ENCODE data around the gene CNBD2. TPM values are rescaled to one million over a fixed set of nuclear protein-coding genes. Genes with fewer than 3 reads are reported as not detected.

The CNBD2 gene
- total RNA-seq, 1 experiment from 2014 or later: 3.8 TPM

DNA sequence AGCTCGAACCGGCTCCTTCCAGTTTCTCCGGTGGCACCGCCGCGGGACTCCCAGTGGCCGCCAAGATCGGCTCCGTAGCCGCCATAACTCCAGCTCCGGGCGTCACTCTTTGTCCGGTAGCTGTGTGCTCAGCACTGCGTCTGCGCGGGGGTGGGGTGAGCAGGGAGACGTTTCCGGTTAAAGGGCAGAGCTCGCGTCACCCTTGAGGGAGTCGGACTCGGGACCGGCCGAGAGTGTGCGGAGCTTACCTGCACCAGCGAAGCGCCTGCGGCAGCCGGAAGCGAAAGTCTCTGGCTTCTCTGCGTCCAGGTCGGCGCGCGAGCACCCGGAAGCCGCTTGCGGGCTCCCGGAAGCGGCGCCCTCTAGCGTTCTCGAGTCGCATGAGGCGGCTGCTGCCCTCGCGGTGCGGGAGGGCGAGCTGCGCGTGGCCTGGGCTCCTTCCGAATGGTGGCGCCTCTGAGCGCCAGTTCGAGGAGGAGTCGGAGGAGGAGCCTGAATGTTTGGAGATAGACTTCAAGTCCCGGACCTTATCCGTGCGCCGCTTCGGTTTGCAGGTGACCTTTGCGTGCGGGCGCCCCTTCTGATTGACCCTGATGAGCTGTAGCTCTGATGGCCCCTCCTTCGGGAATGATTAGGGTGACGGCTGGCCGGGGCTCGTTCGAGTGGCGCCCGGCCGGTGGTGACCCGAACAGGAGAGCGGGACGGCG is 14.0 kb upstream of the CNBD2 start, which contains the start of gene SCAND1 (continued):
- TF ChIP-seq AR (CRISPR knock-in tag; IDR thresholded peaks at IDR 0.05): no peak
- TF ChIP-seq STAT6 (CRISPR knock-in tag; conservative IDR thresholded peaks at IDR 0.05; ENCODE audit: low read depth): 0 out of 2 replicates have a peak, but pooled peaks have one; percentile 66
- TF ChIP-seq FOXP1 (CRISPR knock-in tag; IDR thresholded peaks at IDR 0.05; ENCODE audit: borderline replicate concordance): peak; percentile 95
- TF ChIP-seq SP1 (CRISPR knock-in tag; conservative IDR thresholded peaks at IDR 0.05): peak; percentile 80
- TF ChIP-seq ZBTB21 (CRISPR knock-in tag; IDR thresholded peaks at IDR 0.05; ENCODE audit: borderline replicate concordance): 0 out of 2 replicates have a peak, but pooled peaks have one; percentile 64
- TF ChIP-seq MYBL2 (CRISPR knock-in tag; IDR thresholded peaks at IDR 0.05): peak; percentile 63
- TF ChIP-seq USF1 (CRISPR knock-in tag; IDR thresholded peaks at IDR 0.05): peak; percentile 37
- TF ChIP-seq, protein P1, sequence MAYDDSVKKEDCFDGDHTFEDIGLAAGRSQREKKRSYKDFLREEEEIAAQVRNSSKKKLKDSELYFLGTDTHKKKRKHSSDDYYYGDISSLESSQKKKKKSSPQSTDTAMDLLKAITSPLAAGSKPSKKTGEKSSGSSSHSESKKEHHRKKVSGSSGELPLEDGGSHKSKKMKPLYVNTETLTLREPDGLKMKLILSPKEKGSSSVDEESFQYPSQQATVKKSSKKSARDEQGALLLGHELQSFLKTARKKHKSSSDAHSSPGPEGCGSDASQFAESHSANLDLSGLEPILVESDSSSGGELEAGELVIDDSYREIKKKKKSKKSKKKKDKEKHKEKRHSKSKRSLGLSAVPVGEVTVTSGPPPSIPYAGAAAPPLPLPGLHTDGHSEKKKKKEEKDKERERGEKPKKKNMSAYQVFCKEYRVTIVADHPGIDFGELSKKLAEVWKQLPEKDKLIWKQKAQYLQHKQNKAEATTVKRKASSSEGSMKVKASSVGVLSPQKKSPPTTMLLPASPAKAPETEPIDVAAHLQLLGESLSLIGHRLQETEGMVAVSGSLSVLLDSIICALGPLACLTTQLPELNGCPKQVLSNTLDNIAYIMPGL (CRISPR knock-in tag; IDR thresholded peaks at IDR 0.05): peak; percentile 99
- TF ChIP-seq ZNF219 (CRISPR knock-in tag; IDR thresholded peaks at IDR 0.05; ENCODE audit: borderline replicate concordance): 0 out of 2 replicates have a peak, but pooled peaks have one; percentile 42
- no peak; the same call in 1 of the 2 replicates for TF ChIP-seq TCF7 (CRISPR knock-in tag; IDR thresholded peaks at IDR 0.05; ENCODE audit: low read depth)
- TF ChIP-seq, protein P2, sequence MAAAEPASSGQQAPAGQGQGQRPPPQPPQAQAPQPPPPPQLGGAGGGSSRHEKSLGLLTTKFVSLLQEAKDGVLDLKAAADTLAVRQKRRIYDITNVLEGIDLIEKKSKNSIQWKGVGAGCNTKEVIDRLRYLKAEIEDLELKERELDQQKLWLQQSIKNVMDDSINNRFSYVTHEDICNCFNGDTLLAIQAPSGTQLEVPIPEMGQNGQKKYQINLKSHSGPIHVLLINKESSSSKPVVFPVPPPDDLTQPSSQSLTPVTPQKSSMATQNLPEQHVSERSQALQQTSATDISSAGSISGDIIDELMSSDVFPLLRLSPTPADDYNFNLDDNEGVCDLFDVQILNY (CRISPR knock-in tag; IDR thresholded peaks at IDR 0.05): peak; percentile 32; the same call in 1 of the 2 replicates
- TF ChIP-seq, protein P3, sequence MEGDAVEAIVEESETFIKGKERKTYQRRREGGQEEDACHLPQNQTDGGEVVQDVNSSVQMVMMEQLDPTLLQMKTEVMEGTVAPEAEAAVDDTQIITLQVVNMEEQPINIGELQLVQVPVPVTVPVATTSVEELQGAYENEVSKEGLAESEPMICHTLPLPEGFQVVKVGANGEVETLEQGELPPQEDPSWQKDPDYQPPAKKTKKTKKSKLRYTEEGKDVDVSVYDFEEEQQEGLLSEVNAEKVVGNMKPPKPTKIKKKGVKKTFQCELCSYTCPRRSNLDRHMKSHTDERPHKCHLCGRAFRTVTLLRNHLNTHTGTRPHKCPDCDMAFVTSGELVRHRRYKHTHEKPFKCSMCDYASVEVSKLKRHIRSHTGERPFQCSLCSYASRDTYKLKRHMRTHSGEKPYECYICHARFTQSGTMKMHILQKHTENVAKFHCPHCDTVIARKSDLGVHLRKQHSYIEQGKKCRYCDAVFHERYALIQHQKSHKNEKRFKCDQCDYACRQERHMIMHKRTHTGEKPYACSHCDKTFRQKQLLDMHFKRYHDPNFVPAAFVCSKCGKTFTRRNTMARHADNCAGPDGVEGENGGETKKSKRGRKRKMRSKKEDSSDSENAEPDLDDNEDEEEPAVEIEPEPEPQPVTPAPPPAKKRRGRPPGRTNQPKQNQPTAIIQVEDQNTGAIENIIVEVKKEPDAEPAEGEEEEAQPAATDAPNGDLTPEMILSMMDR (IDR thresholded peaks at IDR 0.05): peak; percentile 45
- TF ChIP-seq FOXK1 (CRISPR knock-in tag; IDR thresholded peaks at IDR 0.05): peak; percentile 87
- TF ChIP-seq, protein P4, sequence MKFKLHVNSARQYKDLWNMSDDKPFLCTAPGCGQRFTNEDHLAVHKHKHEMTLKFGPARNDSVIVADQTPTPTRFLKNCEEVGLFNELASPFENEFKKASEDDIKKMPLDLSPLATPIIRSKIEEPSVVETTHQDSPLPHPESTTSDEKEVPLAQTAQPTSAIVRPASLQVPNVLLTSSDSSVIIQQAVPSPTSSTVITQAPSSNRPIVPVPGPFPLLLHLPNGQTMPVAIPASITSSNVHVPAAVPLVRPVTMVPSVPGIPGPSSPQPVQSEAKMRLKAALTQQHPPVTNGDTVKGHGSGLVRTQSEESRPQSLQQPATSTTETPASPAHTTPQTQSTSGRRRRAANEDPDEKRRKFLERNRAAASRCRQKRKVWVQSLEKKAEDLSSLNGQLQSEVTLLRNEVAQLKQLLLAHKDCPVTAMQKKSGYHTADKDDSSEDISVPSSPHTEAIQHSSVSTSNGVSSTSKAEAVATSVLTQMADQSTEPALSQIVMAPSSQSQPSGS (CRISPR knock-in tag; IDR thresholded peaks at IDR 0.05; ENCODE audit: borderline replicate concordance, low read depth): peak; percentile 49; the same call in 1 of the 2 replicates
- 0 out of 2 replicates have a peak, but pooled peaks have one; percentile 10 for TF ChIP-seq NR3C1 (CRISPR knock-in tag; conservative IDR thresholded peaks at IDR 0.05; ENCODE audit: low read depth)
- TF ChIP-seq ERG (CRISPR knock-in tag; IDR thresholded peaks at IDR 0.05): no peak
- peak; percentile 83 for TF ChIP-seq GABPB1 (CRISPR knock-in tag; IDR thresholded peaks at IDR 0.05)
- TF ChIP-seq CBFB (CRISPR knock-in tag; IDR thresholded peaks at IDR 0.05; ENCODE audit: low read depth): peak; percentile 78
- no peak for TF ChIP-seq ZNF425 (CRISPR knock-in tag; conservative IDR thresholded peaks at IDR 0.05)

Measured in WTC11 (cell line).